Left cardiac atrium (tissue), 4 donors: ENCODE data around the gene TBCE. TPM values are rescaled to one million over a fixed set of nuclear protein-coding genes. Genes with fewer than 3 reads are reported as not detected.

Experiments used
- ATAC-seq, 2 donors: fragments of 200-7000 bp; cut with Tn5 transposase; one replicate each; pipeline ENCODE4 v1.9.1; 2020; ENCODE audit warnings: mild to moderate bottlenecking in 2 of 2, moderate library complexity in 2 of 2
- DNase-seq: peaks from one replicate; pipeline ENCODE4 v3.0.0-alpha.2; 2020
- intact Hi-C, 2 donors: fragments of 100-400 bp; cut with DNase I; formaldehyde crosslinking; loops; one replicate each; pipeline versions ENCODE4 v1.14.1 to v1.15.1; 2022 to 2023
- long read RNA-seq: library from polyadenylated mRNA; unstranded; transcript quantifications from one replicate; pipeline ENCODE4 v2.0.0, GENCODE V29; 2021
- total RNA-seq, 2 donors: library from RNA; stranded (reverse); fragmentation: NEBNext Ultra II Directional; extraction: Animal tissue kit (Norgen Biotek cat#: 25700); gene quantifications; one replicate each; pipeline ENCODE4 v1.2.1, GENCODE V29; 2021
- donor health status: DM: no; HTN: yes; CAD: no.
- donor health status: DM: no; HTN: yes; CAD: no; lungs with severe emphysema.
- donor health status: DM: yes; HTN: yes; CAD: no.
- donor health status: Dilated cardiomyopathy.

TBCE gene, protein sequence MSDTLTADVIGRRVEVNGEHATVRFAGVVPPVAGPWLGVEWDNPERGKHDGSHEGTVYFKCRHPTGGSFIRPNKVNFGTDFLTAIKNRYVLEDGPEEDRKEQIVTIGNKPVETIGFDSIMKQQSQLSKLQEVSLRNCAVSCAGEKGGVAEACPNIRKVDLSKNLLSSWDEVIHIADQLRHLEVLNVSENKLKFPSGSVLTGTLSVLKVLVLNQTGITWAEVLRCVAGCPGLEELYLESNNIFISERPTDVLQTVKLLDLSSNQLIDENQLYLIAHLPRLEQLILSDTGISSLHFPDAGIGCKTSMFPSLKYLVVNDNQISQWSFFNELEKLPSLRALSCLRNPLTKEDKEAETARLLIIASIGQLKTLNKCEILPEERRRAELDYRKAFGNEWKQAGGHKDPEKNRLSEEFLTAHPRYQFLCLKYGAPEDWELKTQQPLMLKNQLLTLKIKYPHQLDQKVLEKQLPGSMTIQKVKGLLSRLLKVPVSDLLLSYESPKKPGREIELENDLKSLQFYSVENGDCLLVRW
- 10 to 100 TPM; 10.8 to 13.6 TPM for total RNA-seq
- long read RNA-seq, full-length matches to known transcripts = 22 of 23 reads
- long read RNA-seq, partial matches to known transcripts = 1 of 23 reads
- long read RNA-seq, other reads (novel, unspliced or antisense) = 0 of 23 reads

DNA sequence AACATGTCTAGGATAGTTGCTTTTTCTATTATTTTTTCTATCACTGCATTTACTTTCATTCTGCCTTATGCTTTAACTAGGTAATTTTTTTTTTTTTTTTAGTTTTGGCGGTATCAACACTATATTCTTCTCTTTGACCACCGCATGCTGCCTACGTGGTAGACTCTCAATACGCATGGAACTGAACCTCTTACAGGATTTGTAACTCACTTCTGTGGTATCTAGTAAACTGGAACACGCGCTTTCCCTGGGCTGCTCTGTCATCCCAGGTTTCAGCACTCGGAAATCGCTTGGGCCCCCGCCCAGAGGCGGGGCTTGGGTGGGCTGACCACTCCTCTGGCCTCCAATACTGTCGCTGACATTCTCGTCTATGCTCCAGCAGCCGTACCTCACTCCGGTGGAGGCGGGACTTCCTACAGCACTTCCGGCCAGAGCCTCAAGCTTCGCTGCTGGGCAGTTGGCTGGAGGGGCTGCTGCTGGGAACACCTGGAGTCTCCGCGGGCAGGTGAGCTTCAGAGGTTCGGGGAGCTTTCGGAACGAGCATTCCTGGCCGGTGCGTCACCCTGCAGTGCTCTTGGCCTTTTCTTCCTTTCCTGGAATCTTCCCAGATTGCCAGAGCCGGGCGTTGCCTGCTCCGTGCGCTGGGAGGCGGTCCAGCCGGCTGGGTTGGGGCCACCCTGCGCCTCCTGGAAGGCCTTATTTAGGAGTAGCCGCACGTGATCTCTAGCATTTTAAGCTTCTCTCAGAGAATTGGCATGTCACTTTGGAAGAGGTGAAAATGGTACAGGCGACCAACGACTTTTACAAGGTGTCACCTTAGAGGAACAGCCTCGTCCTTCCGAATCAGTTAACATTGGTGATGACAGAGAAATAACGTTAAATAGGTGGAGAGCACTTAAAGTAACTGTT is at the start of gene TBCE:
Gene TBCE, plus strand, starts transcription at position 428 of the 909 bp plus-strand sequence. CDS start 12,623 bp downstream, outside the sequence.
- peak; percentile 100 for ATAC-seq
- intact Hi-C loops = no loop called here
- DNase-seq = peak; percentile 98

- ATAC-seq = no peak
- no peak for DNase-seq
- intact Hi-C loops = no loop called here
Observed at GRCh38 chr1:235319255-235319654, 48.0 kb upstream of the TBCE start.

- intact Hi-C loops = no loop called here
- ATAC-seq = no peak
Observed at GRCh38 chr1:235320521-235321179, 46.6 kb upstream of the TBCE start.

DNA sequence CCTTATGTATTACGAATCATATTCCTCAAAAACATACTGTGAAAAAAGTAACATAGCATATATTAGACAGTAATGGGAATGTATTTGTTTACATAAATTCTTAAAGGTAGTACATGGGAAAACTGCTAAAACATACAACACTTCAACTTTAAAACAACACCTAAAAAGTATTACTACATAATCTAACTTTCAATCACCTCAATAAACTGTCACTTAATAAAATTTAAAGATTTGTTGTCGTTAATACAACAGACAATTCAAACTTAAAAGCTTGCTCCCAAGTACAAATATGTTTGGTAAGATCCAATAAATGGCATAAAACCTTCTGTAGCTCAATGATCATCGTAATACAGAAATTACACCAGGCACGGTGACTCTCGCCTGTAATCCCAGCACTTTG is 42.9 kb upstream of the TBCE start:
- ATAC-seq (no peak), DNase-seq (no peak)
- intact Hi-C loops = no loop called here

More at GRCh38 chr1:235320521-235321179, 46.6 kb upstream of the TBCE start:
- DNase-seq = no peak

GRCh38 chr1:235325139-235325538 is 42.1 kb upstream of the TBCE start:
- intact Hi-C loops = loop anchor here in 1 of 2 donors (5.0 kb wide), 2 partner anchors 73 to 92 kb away; no protein-coding TSS in a partner anchor

DNA sequence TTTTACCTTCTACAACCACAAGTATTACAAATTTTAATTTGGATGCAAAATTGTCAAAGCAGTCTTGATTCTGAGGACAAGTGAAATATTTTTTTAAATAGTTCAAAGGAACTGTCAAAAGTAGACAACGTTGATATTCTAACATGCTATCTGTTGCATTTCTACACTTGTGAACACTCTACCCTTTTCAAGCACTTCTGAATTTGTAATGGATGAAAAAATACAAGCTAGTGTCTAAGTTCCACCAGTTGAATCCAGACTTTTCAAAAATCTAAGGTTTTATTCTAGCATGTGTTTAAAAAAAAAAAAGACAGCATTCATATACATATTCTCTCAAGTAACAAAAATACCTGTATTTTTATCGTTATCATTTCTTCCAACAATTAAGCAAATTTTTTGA is 41.4 kb upstream of the TBCE start:
- no peak for ATAC-seq
- intact Hi-C loops = loop anchor here in 1 of 2 donors (5.0 kb wide), 2 partner anchors 74 to 91 kb away; no protein-coding TSS in a partner anchor

More at GRCh38 chr1:235325139-235325538, 42.1 kb upstream of the TBCE start:
- no peak for ATAC-seq
- DNase-seq = no peak

DNA sequence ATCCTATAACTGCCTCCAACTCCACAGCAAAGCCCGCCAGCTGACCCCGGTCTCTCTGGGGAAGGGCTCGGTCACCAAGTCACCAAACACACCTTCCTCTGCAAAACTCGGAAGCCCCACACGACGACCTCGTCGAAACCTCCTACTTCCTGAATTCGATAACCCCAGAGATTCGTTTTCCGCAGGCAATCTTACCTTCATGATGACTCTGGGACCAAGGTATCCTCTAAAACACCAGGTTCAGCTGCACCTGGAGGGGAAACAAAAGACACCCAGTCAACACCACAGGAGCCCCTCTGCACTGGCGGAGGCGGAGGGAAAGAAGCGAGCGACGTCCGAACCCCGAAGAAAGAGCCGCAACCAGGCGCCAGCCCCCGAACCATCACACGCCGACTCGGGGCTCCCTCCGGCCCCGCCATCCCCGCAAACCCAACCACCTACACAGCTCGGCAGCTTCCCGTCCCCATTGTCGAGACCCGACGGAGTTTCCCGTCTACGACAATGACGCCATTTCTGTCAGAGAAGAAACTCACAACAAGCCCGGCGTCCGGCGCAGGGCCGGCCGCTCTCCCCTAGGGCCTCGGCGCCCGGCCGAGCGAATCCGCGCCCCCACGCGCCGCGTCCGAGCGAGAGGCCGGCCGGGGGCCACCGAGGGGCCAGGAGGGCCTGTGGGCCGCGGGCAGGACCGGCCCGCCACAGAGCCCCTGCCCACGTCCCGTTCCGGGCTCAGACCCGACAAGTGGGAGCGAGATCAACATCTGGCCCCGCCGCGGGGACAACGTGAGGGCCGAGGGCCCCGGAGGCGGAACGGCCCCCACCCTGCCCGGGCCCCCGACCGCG is 40.3 kb upstream of the TBCE start:
- ATAC-seq (peak; percentile 2 to 16), DNase-seq (peak; percentile 42)
- intact Hi-C loops = loop anchor here in 1 of 2 donors (5.0 kb wide), 2 partner anchors 75 to 90 kb away; no protein-coding TSS in a partner anchor

More for the DNA sequence above, 41.4 kb upstream of the TBCE start:
- DNase-seq = no peak

DNA sequence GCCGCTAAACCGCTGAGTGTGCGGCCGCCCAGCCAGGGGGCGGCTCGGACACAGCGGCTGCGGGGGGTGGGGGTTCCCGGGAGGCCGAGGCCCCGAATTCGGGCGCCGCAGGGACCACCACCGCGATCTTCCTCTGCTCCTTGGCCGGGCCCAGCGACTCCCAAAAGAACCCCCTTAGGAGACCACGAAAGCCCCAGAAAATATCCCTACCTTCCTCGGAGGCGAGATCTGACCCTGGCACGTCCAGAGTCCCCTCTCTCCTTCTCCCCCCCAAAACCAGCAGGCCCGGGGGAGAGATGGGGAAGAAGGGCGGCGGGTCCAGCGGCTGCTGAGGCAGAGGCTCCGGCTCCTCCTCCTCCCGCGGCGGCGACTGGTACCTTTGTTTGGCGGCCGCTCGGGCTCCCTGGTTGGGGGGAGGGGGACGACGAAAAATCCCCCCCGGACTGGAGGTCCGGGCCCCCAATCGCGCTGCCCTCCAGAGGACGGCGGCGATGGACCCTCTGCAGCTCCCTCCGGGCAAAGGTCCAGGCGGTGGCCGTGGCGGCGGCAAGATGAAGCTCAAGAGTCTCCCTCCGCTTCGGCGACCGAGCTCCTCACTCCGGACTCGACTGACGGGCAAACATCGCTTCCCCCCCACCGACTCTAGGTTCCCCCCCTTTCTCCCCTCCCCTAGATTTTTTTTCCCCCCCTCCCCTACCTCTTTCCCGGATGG is 39.5 kb upstream of the TBCE start, which contains the start of gene ARID4B:
Gene ARID4B, minus strand, starts transcription at position 621 of the 712 bp plus-strand sequence. CDS start 1,260 bp downstream, outside the sequence.
- ATAC-seq = peak; percentile 6 to 33
- intact Hi-C loops = loop anchor here in 1 of 2 donors (5.0 kb wide), 2 partner anchors 75 to 90 kb away; no protein-coding TSS in a partner anchor
- peak; percentile 86 for DNase-seq

DNA sequence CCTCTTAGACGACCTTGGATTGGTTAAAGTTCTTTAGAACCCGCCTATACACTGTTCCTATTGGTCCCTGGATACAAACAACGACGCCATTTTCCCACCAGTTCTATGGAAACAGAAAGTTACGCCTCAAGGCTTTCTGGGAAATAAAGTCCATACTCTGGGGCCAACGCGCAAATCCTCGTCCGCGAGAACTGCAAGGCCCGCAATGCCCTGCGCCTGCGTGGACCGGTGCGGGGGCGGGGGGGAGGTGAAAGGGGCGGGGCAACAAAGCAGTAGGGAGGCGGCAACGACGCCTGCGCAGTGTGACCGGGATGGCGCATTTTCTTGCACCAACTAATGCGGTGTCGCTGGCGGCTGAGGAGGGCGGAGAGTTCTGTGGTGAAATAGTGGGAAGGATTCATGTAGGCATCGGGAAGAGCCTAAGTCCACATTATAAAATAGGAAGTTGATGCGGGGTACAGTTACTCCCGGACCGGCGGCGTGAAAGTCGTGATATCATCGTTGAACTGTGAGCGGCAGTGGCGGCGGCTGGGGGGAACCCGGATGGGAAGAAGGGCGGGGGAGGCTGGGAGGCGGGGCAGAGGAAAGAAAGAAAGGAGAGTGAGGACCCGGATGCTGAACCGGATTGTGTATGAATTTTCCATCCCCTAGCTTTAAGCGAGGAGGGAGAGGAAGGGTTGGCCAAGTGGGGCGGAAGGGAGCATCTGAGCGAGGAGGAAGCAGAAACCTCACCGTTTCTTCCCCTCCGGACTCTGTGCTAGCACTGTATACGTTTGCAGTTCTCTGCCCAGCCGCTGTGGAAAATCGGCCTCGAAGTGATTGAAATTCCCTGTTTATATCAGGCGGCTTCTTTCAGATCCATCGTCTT is 38.7 kb upstream of the TBCE start, which contains the start of gene GGPS1:
Gene GGPS1, plus strand, starts transcription at position 300 of the 868 bp plus-strand sequence. CDS start 6,695 bp downstream, outside the sequence.
- ATAC-seq (peak; percentile 92 to 93), DNase-seq (peak; percentile 97)
- intact Hi-C loops = loop anchor here in 1 of 2 donors (5.0 kb wide), 2 partner anchors 76 to 89 kb away; no protein-coding TSS in a partner anchor

DNA sequence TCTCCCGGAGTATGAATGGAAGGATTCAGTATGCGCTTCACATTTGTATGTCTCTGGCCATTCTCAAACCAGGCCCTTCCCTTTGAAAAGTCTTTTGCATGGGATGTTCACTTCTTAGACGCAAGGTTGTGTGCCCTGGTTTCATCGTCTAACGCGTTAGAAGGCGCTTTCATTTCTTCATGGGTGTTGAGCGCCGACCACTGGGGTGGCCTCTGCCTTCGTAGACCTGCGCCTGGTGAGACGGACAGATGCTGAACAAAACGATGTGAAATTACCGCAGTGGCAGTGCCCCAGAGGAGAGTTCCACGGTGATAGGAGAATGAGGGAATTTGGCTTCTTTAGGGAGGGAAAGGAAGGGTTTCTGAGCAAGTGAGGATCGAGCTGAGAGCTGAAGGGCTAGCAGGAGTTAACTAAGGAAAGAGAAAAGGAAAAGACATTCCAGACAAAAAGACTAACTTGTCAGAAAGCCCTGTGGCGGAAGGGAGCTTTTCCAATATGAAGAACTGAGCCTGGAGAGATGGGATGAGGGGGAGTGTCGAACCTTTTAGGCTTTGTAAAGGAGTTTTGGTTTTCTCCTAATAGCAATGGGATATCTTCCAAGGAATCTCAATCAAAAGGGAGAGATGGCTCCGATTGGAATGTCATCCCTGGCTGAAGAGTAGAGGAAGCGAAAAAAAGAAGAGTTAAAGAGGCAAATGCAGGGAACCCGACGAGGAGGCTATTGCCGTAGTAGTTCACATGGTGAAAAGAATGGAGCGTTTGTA is 37.9 kb upstream of the TBCE start:
- ATAC-seq = peak in 1 of 2 donors; percentile 1
- intact Hi-C loops = loop anchor here in 1 of 2 donors (5.0 kb wide), 2 partner anchors 77 to 88 kb away; no protein-coding TSS in a partner anchor
- peak; percentile 36 for DNase-seq

DNA sequence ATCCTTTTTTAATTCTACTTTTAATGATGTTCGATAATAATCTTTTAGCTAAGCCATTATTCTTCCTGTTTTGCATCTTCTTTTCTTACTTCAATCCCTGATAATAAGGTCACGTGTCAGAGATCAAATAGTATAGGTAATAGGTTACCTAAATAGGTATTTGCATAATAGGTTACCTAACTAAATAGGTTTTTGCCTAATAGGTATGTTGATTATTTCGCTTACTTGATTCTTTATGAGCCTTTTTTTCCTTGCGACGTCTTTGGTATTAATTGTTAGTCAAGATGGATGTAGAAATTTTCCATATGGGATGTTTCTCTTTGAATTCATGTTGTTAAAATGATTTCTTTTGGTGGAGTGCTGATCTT is 36.3 kb upstream of the TBCE start:
- intact Hi-C loops = no loop called here
- DNase-seq (no peak), ATAC-seq (no peak)

- DNase-seq = no peak
- intact Hi-C loops = no loop called here
- ATAC-seq = no peak
Observed at GRCh38 chr1:235331401-235331800, 35.8 kb upstream of the TBCE start.

DNA sequence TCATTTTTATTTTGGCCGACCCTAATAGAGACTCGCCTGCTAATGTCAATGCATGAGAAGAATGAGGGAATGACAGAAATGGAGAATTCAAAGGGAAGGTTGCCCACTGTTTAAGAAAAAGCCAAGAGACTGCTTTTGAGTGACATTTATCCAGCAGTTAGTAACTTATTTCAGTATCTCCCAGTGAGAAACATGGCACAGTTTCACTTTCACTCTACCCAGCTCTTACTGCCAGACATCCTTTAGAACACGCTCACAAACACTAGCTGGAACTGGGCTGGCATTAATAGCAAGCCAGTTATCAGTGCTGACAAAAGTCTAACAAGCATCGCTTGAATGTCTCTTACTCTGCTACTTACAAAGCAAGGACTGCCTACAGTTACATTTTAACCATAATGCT is 30.3 kb upstream of the TBCE start:
- ATAC-seq = peak; percentile 69 to 94
- intact Hi-C loops = no loop called here
- no peak for DNase-seq

DNA sequence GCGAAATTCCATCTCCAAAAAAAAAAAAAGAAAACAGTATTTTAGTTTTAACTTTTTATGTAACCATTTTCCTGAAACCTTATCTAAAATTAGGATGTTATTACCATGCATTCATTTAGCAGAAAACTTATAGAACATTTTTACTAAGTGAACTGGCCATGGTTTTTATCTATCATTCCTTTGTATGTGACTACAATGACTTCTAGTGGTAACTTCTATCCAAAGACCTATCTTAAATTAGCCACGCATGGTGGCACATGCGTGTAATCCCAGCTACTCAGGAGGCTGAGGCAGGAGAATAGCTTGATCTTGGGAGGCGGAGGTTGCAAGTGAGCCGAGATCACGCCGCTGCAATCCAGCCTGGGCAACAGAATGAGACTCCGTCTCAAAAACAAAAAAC is 27.5 kb upstream of the TBCE start:
- intact Hi-C loops = no loop called here
- DNase-seq (no peak), ATAC-seq (no peak)

DNA sequence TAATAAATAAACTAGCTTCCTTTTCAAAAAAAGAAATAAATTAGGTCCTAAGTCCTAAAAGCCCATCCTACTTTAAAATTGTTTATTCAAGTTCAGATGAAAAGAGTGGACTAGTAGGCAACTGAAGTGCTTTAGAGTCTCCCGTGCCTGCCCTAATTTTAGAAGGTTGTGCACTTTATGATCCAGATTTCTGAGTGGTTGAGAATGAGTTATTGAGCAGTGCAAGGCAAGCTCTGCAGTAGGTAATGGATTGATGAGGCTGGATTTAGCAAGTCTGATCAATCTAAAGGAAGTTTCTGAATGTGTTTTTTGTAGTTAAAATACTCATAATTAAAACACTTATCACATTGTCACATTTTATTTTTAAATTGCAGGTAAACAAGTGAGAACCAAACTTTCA is 25.9 kb upstream of the TBCE start:
- no peak for DNase-seq
- no peak for ATAC-seq
- intact Hi-C loops = no loop called here
